ENCODE results near the gene SPATA1.

The SPATA1 gene

DNA sequence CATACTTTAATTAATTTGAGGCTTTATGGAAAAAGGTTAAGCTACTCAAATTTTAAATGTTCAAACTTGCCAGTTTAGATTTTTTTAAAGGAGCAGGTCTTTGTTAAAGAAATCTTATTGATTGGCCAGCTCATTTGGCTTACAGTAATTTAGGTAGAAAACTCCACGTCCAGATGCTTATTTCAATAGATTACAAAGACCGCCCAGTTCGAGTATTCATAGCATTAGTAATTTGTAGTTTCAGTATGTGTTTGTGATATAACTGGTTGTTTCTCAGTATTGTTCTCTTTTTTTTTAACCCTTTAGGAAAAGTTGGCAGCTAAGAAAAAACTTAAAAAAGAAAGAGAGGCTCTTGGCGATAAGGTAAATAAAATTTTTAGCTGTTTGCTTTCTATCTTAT, 25.5 kb upstream of the SPATA1 start:
- peaks cover 62% of the 10 kb centered on the region for H3K79me2 ChIP-seq (ENCODE audit: insufficient read depth, low read length)

DNA sequence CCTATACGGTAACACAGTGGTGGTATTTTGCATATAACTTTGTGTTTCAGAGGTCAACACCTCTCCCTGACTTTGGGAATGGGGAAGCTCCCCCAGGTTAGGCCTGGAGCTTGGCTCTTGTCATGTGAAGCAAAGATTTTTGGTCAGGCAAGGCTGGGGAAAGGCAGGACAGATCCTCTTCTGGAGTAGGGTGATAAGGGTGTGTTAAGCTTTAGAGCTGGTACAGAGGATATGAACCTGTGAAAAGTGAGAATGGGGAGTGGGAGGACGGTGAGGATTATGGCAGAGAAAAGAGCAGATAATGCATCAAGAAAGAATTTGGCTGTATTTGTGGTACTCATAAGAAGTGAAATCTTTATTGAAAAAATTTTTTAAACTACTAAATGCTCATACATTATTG, 24.9 kb upstream of the SPATA1 start:
- Histone ChIP-seq H3K9ac (ENCODE audit: low read depth, low read length, poor library complexity, severe bottlenecking) (peak overlapping the region; percentile 49), H3K9me3 (ENCODE audit: insufficient read depth, low read depth, low read length) (no peaks in the 10 kb centered on the region), H3K36me3 (ENCODE audit: insufficient read depth, low read length) (peaks cover 13% of the 10 kb centered on the region), H3K4me3 (ENCODE audit: low read length, poor library complexity, severe bottlenecking) (peak overlapping the region; percentile 99), H3K4me1 (ENCODE audit: insufficient read depth, low read length, poor library complexity, severe bottlenecking) (peaks cover 49% of the 10 kb centered on the region), H3K27me3 (ENCODE audit: insufficient read depth, low read length, poor library complexity, severe bottlenecking) (peaks cover 27% of the 10 kb centered on the region), H3K4me2 (ENCODE audit: low read depth, low read length, poor library complexity, severe bottlenecking) (peak overlapping the region; percentile 94), H4K20me1 (ENCODE audit: insufficient read depth, low read length, poor library complexity, severe bottlenecking) (peaks cover 50% of the 10 kb centered on the region), H3K79me2 (ENCODE audit: insufficient read depth, low read length) (peaks cover 68% of the 10 kb centered on the region), H3F3A (ENCODE audit: low read depth) (no peaks in the 10 kb centered on the region), H2AFZ (ENCODE audit: low read length) (no peak overlapping the region), H3K9me2 (replicated peaks; ENCODE audit: low read depth, low read length) (no peaks in the 10 kb centered on the region)
- TF ChIP-seq EZH2phosphoT487 (IDR thresholded peaks at IDR 0.05; ENCODE audit: borderline replicate concordance) (no peak), CTCF (conservative IDR thresholded peaks at IDR 0.05; ENCODE audit: low read length) (no peak)

More for the DNA sequence above, 25.5 kb upstream of the SPATA1 start:
- no peaks in the 10 kb centered on the region for H3K9me2 ChIP-seq (replicated peaks; ENCODE audit: low read depth, low read length)
- peaks cover 45% of the 10 kb centered on the region for H4K20me1 ChIP-seq (ENCODE audit: insufficient read depth, low read length, poor library complexity, severe bottlenecking)
- H3K36me3 ChIP-seq (ENCODE audit: insufficient read depth, low read length): peaks cover 11% of the 10 kb centered on the region
- H3K4me2 ChIP-seq (ENCODE audit: low read depth, low read length, poor library complexity, severe bottlenecking): peak overlapping the region; percentile 94
- peaks cover 34% of the 10 kb centered on the region for H3K27me3 ChIP-seq (ENCODE audit: insufficient read depth, low read length, poor library complexity, severe bottlenecking)
- peak overlapping the region; percentile 99 for H3K4me3 ChIP-seq (ENCODE audit: low read length, poor library complexity, severe bottlenecking)
- no peaks in the 10 kb centered on the region for H3F3A ChIP-seq (ENCODE audit: low read depth)
- H3K4me1 ChIP-seq (ENCODE audit: insufficient read depth, low read length, poor library complexity, severe bottlenecking): peaks cover 48% of the 10 kb centered on the region
- H3K9ac ChIP-seq (ENCODE audit: low read depth, low read length, poor library complexity, severe bottlenecking): peak overlapping the region; percentile 81
- no peak overlapping the region for H2AFZ ChIP-seq (ENCODE audit: low read length)
- H3K9me3 ChIP-seq (ENCODE audit: insufficient read depth, low read depth, low read length): no peaks in the 10 kb centered on the region
- TF ChIP-seq EZH2phosphoT487 (IDR thresholded peaks at IDR 0.05; ENCODE audit: borderline replicate concordance) (no peak), CTCF (conservative IDR thresholded peaks at IDR 0.05; ENCODE audit: low read length) (no peak)

DNA sequence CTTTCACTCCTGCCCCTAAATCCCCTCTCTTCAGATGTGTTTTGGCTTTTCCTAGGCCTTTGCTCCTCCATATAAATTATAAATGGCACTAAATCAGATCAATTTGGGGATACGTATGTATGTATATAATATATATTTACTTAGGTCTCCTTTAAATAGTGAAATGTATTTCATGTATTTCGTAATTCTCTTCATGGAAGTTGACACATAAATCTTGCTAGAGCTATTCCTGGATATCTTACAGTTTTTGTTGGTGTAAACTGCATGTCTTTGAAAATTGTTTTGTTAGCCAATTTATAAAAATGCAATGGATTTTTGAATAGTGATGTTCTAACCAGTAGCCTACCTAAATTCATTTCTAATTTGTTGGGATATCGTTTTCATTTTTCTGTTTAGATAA, 18.1 kb upstream of the SPATA1 start:
- no peaks in the 10 kb centered on the region for H3F3A ChIP-seq (ENCODE audit: low read depth)
- peaks cover 26% of the 10 kb centered on the region for H4K20me1 ChIP-seq (ENCODE audit: insufficient read depth, low read length, poor library complexity, severe bottlenecking)
- H3K27me3 ChIP-seq (ENCODE audit: insufficient read depth, low read length, poor library complexity, severe bottlenecking): no peaks in the 10 kb centered on the region
- H3K79me2 ChIP-seq (ENCODE audit: insufficient read depth, low read length): peaks cover 48% of the 10 kb centered on the region
- no peaks in the 10 kb centered on the region for H3K9me3 ChIP-seq (ENCODE audit: insufficient read depth, low read depth, low read length)
- H3K9me2 ChIP-seq (replicated peaks; ENCODE audit: low read depth, low read length): no peaks in the 10 kb centered on the region
- no peak overlapping the region for H3K9ac ChIP-seq (ENCODE audit: low read depth, low read length, poor library complexity, severe bottlenecking)
- H2AFZ ChIP-seq (ENCODE audit: low read length): no peak overlapping the region
- H3K4me2 ChIP-seq (ENCODE audit: low read depth, low read length, poor library complexity, severe bottlenecking): peak overlapping the region; percentile 51
- no peak overlapping the region for H3K4me3 ChIP-seq (ENCODE audit: low read length, poor library complexity, severe bottlenecking)
- H3K4me1 ChIP-seq (ENCODE audit: insufficient read depth, low read length, poor library complexity, severe bottlenecking): peaks cover 29% of the 10 kb centered on the region
- H3K36me3 ChIP-seq (ENCODE audit: insufficient read depth, low read length): peaks cover 50% of the 10 kb centered on the region
- no peak for TF ChIP-seq CTCF (conservative IDR thresholded peaks at IDR 0.05; ENCODE audit: low read length)
- no peak for TF ChIP-seq EZH2phosphoT487 (IDR thresholded peaks at IDR 0.05; ENCODE audit: borderline replicate concordance)

All from Loucy (cell line).